SK-N-SH (cell line): ENCODE data around the gene CKAP2L.

Experiments
- CTCF ChIP-seq: fragments of 200-600 bp; sonication (generic); IDR thresholded peaks from 2 replicates; pipeline ENCODE4 v1.6.1; 2017; ENCODE audit warnings: antibody characterized with exemption, mild to moderate bottlenecking, moderate library complexity
- MEF2A ChIP-seq: IDR thresholded peaks from 2 replicates; pipeline ENCODE4 v1.4.0; 2012; ENCODE audit warnings: low read depth, borderline replicate concordance
- RAD21 ChIP-seq: IDR thresholded peaks from 2 replicates; pipeline ENCODE4 v1.6.1; 2012; ENCODE audit warnings: mild to moderate bottlenecking, low read length
- TF ChIP-seq, protein P1 (sequence below): IDR thresholded peaks from 2 replicates; pipeline ENCODE4; 2012

DNA sequence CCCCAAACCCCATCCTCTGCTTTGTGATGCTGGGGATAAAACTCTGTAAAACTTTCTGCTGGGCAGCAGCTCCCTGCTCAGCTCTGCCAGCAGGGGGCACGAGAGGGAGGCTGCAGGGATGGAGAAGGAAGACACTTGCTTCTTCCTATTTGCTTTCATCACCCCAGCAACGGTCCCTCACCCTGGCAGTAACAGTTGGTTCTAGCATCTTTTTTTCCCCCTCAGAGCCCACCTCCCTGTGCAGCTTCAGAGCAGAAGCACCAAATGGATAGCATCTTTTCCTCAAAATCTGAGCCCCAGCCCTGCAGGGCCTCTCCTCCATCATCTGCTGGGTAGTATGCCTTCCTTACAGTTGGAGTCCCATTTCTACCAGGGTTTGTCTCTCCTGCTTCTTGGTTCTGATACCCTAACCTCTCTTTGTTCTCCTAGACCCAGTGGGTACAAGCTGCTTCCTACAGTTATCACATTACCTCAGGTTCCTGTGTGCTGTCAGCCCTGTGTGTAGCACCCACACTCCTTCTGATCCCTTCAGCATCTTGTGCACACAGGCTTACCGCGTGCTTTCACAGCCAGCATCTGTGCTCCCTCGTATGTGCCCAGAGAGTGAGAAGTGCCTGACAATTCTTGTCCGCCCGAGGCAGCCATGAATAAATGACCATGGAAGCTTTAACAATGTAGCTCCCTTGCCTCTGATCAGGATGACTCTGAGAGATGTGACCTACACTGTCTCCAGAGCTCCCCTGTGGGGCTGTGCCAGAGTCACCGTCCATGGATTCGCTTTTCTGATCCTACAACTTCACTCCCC is 14.5 kb downstream of the CKAP2L start:
- TF ChIP-seq CTCF (peak; percentile 98), MEF2A (no peak), RAD21 (peak; percentile 76)
- TF ChIP-seq, protein P1, sequence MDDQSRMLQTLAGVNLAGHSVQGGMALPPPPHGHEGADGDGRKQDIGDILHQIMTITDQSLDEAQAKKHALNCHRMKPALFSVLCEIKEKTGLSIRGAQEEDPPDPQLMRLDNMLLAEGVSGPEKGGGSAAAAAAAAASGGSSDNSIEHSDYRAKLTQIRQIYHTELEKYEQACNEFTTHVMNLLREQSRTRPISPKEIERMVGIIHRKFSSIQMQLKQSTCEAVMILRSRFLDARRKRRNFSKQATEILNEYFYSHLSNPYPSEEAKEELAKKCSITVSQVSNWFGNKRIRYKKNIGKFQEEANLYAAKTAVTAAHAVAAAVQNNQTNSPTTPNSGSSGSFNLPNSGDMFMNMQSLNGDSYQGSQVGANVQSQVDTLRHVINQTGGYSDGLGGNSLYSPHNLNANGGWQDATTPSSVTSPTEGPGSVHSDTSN, result no peak
